ENCODE data around the gene GRAMD1A.
"Not testable (repeated sequence)": the region's sequence is repeated elsewhere in the genome, so short reads cannot be mapped to it uniquely, and the experiment has no call there.

The GRAMD1A gene

DNA sequence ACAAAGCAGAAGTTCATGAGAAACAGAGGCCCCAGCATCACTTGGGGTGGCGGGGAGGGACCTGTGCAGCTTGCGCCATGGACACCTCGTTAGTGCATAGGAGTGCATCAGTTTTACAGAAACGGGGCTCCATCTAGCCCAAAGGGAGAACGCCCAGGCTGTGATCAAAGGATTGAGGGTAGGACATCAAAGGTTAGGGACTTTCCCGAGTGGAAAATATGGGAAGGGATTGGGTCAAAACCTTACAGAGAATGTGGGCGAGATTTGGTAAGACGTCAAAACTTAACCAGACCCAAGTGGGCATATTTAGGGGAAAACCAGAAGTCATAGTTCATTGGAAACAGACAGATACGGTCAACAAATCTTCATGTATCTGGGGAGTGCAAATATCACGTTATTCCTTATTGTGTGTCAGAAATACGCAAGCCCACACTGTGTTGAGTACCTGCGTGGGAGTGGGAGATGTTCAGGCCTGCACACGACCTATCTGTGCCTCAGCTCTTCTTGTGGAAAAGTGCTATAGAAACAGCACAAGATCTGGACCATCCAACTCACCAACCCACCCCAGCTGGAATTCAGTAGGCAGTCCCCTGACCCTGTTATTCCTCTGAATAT, 9.4 kb upstream of the GRAMD1A start:
- Histone ChIP-seq H3K4me1 (ENCODE audit: insufficient read depth, low read length) (peaks cover 3% of the 10 kb centered on the region; the same call in 1 of the 2 replicates), H3K36me3 (ENCODE audit: insufficient read depth, low read length) (no peaks in the 10 kb centered on the region), H3K9ac (ENCODE audit: low read depth, low read length) (no peak overlapping the region), H3K9me3 (ENCODE audit: control insufficient read depth, insufficient read depth, low read length) (no peaks in the 10 kb centered on the region)

DNA sequence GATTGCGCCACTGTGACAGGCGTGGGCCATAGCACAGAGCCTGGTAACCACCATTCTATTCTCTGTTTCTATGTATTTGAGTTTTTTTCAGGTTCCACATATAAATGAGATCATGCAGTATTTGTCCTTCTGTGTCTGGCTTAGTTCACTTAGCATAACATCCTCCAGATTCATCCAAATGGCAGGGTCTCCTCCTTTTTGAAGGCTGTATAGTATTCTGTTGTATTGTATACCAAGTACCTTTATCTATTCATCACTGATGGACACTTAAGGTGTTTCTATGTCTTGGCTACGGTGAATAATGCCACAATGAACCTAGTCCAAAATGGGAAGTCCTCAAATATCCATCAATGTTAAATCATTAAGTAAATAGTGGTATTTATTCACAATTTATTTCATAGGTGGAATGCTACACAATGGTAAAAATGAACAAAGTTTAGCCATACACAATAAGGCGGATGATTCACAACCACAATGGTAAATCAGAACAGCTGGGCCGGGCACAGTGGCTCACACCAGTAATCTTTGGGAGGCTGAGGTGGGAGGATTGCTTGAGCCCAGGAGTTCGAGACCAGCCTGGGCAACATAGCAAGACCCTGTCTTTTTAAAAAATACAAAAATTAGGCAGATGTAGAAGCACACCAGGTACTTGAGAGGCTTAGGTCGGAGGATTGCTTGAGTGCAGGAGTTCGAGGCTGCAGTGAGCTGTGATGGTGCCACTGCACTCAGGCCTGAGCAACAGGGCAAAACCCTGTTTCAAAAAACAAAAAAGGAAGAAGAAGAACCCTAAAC, 8.4 kb upstream of the GRAMD1A start:
- Histone ChIP-seq H3K9me3 (ENCODE audit: control insufficient read depth, insufficient read depth, low read length) (no peaks in the 10 kb centered on the region), H3K4me1 (ENCODE audit: insufficient read depth, low read length) (peaks cover 3% of the 10 kb centered on the region; the same call in 1 of the 2 replicates), H3K9ac (ENCODE audit: low read depth, low read length) (no peak overlapping the region), H3K36me3 (ENCODE audit: insufficient read depth, low read length) (no peaks in the 10 kb centered on the region)

DNA sequence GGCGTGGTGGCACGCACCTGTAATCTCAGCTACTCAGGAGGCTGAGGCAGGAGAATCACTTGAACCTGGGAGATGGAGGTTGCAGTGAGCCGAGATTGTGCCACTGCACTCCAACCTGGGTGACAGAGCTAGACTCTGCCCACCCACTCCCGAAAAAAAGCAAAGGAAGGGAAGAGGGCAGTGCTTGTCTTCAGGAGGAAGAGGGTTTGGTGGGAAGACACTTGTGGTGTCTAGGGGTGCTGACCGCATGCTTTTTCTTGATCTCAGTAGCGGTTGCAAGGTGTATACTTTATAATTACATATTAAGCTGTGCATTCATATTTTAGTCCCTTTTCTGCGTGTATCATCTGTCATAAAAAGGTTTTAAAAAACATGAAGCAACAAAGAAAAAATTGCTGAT, 7.5 kb upstream of the GRAMD1A start:
- H3K36me3 ChIP-seq (ENCODE audit: insufficient read depth, low read length); H3K9ac ChIP-seq (ENCODE audit: low read depth, low read length); H3K9me3 ChIP-seq (ENCODE audit: control insufficient read depth, insufficient read depth, low read length): not testable (repeated sequence)
- H3K4me1 ChIP-seq (ENCODE audit: insufficient read depth, low read length), result peaks cover 11% of the 10 kb centered on the region

DNA sequence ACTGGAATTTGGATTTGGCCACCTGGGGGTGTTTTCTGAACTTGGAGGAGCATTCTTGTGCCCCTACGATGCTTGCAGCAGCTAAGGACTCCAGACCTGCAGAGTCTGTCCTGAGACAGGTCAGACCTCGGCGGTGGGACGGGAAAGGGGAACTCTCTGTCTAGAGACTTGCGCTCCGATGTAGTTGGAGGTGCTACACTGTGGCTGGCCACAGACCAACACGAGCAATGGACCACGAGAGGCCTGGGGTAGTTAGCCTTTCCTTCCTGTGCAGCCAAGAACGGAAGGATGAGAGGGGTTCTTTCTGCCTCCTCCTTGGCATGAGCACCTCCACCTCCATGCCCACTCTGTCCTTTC, 5.9 kb upstream of the GRAMD1A start:
- Histone ChIP-seq H3K9ac (ENCODE audit: low read depth, low read length) (no peak overlapping the region), H3K9me3 (ENCODE audit: control insufficient read depth, insufficient read depth, low read length) (no peaks in the 10 kb centered on the region), H3K4me1 (ENCODE audit: insufficient read depth, low read length) (peaks cover 16% of the 10 kb centered on the region), H3K36me3 (ENCODE audit: insufficient read depth, low read length) (no peaks in the 10 kb centered on the region)

DNA sequence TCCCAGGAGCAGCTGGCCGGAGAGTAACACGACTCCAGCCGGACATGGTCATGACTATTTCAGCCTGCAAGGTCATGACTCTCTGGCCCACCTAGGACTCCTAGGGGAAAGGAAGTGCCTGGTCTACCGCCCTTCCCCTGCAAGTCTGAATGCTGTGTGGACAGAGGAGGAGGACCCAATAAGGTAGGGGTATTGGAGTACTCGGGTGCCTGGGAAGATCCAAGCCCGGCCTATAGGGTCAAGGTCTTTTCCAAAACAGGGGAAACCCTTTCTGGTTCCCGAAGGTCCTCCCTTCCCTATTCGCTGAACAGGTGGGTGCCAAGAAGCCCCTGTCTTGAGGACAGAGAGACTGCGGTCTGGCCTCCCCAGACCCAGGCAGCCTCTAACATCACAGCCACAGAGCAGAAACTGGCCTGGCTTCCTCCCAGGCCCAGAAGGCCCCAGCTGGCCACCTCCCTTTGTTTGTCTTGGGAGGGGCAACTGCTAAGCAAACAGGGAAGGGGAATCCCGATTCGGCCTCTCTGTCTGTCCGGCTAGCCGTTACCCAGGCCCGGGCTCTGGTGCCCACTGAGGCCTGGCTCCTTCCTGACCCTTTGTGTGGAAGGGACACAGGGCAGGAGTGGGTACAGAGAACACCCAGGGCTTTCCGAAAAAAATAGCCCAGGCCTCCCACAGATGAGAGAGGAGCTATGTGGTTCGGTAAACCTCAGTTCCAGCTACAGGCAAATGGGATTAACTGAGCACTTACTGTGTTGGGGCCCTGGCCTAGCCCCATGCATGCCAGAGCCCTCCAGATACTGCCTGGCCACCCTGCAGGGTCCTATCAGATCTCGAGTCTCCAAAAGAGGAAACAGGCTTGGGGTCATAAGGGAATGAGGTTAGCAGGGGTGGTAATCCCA, 5.2 kb upstream of the GRAMD1A start:
- Histone ChIP-seq H3K4me1 (ENCODE audit: insufficient read depth, low read length) (peaks cover 16% of the 10 kb centered on the region), H3K9ac (ENCODE audit: low read depth, low read length) (no peak overlapping the region), H3K36me3 (ENCODE audit: insufficient read depth, low read length) (no peaks in the 10 kb centered on the region), H3K9me3 (ENCODE audit: control insufficient read depth, insufficient read depth, low read length) (no peaks in the 10 kb centered on the region)

DNA sequence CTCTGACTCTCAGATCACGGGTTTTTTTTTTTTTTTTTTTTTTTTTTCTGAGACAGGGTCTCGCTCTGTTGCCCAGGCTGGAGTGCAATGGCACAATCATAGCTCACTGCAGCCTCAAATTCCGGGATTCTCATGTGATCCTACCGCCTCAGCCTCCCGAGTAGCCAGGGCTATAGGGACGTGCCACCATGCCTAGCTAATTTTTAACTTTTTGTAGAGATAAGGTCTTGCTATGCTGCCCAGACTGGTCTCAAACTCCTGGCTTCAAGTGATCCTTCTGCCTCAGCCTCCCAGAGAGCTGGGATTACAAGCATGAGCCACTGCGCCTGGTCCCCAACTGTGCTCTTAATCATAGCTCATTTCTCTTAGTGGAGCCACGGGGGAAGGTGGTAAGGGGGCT, 4.6 kb upstream of the GRAMD1A start:
- no peaks in the 10 kb centered on the region for H3K36me3 ChIP-seq (ENCODE audit: insufficient read depth, low read length)
- H3K9me3 ChIP-seq (ENCODE audit: control insufficient read depth, insufficient read depth, low read length), result no peaks in the 10 kb centered on the region
- no peak overlapping the region for H3K9ac ChIP-seq (ENCODE audit: low read depth, low read length)
- peaks cover 16% of the 10 kb centered on the region for H3K4me1 ChIP-seq (ENCODE audit: insufficient read depth, low read length)

DNA sequence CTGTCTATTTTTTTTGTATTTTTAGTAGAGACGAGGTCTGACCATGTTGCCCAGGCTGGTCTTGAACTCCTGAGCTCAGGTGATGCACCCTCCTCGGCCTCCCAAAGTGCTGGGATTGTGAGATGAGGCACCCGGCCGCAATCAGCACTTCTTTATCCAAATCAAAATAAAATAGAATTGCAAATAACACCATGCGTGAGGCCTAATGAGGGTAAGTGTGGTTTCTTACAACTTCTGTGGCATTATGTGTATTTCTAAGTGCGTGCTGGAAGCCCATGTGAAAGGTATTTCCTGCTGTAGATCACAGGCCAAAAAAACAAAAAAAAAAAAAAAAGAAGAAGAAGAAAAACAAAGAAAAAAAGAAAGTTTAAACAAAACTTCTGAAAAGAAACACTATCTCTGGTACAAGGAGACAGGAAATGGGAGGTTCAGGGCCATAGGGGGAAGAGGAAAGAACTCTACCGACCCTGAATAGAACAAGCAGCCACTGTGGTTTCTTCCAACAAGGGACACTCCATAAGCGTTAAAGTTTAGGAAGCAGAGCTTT, 3.0 kb upstream of the GRAMD1A start:
- H3K9ac ChIP-seq (ENCODE audit: low read depth, low read length), result no peak overlapping the region
- no peaks in the 10 kb centered on the region for H3K9me3 ChIP-seq (ENCODE audit: control insufficient read depth, insufficient read depth, low read length)
- peaks cover 20% of the 10 kb centered on the region for H3K4me1 ChIP-seq (ENCODE audit: insufficient read depth, low read length)
- no peaks in the 10 kb centered on the region for H3K36me3 ChIP-seq (ENCODE audit: insufficient read depth, low read length)

DNA sequence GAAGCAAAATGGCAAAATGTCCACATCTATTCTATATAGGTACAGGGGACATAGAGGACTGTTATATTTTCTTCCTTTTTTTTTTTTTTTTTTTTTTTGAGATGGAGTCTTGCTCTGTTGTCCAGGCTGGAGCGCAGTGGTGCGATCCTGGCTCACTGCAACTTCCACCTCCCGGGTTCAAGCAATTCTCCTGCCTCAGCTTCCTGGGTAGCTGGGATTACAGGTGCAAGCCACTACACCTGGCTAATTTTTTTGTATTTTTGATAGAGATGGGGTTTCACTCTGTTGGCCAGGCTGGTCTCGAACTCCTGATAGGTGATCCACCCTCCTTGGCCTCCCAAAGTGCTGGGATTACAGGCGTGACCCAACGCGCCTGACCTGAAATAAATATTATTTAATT, 1.9 kb upstream of the GRAMD1A start:
- not testable (repeated sequence) for H3K36me3 ChIP-seq (ENCODE audit: insufficient read depth, low read length); H3K9ac ChIP-seq (ENCODE audit: low read depth, low read length); H3K9me3 ChIP-seq (ENCODE audit: control insufficient read depth, insufficient read depth, low read length)
- peaks cover 26% of the 10 kb centered on the region for H3K4me1 ChIP-seq (ENCODE audit: insufficient read depth, low read length)

DNA sequence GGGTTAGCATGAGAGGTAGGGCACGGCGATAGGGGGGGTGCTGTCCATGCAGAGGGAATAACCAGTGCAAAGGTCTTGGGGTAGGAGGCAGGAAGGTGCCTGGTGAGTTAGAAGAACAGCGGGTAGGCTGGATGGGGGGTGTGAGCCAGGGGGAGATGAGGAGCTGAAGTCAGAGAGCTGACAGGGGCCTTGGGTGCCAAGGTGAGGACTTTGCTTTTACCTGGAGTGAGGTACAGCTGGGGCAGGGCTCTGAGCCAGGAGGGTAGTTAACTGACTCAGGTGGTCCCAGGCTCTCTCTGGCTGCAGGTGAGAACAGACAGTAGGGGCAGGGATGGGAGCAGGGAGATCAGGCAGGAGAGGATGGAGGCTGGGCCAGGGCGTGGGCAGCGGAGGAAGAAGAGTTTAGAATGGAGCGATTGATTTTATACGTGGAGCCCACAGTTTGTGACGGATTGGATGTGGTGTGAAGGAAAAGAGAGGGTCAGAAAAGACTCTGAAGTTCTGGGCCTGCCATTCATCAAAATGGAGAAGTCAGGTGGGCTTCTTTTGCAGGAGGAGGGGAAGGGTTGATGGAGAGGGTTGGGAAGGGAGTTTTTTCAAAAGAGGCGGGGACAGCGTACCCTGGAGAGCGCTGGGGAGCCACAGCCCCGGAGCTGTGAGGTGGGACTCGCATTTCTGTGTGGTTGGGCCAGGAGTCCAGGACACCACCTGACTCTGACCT, 1.2 kb upstream of the GRAMD1A start:
- peak overlapping the region; percentile 97 for H3K9ac ChIP-seq (ENCODE audit: low read depth, low read length)
- H3K9me3 ChIP-seq (ENCODE audit: control insufficient read depth, insufficient read depth, low read length), result no peaks in the 10 kb centered on the region
- H3K4me1 ChIP-seq (ENCODE audit: insufficient read depth, low read length), result peaks cover 32% of the 10 kb centered on the region
- H3K36me3 ChIP-seq (ENCODE audit: insufficient read depth, low read length), result no peaks in the 10 kb centered on the region

DNA sequence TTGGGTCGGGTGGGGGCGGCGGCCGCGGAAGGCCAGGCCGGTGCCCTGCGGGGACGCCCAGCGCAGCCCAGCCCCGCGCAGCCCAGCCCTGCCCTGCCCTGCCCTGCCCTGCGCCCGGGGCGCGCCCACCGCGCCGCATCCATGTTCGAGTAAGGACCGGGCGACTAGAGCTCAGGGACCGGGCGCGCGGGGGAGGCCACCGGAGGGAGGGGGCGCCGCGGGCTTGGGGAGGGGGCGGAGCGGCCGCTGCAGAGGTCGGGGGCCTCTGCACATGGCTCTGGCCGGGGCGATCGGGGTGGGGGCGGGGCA, 169 bp downstream of the GRAMD1A start:
- H3K36me3 ChIP-seq (ENCODE audit: insufficient read depth, low read length), result no peaks in the 10 kb centered on the region
- no peaks in the 10 kb centered on the region for H3K9me3 ChIP-seq (ENCODE audit: control insufficient read depth, insufficient read depth, low read length)
- peaks cover 33% of the 10 kb centered on the region for H3K4me1 ChIP-seq (ENCODE audit: insufficient read depth, low read length)
- H3K9ac ChIP-seq (ENCODE audit: low read depth, low read length), result peak overlapping the region; percentile 54

DNA sequence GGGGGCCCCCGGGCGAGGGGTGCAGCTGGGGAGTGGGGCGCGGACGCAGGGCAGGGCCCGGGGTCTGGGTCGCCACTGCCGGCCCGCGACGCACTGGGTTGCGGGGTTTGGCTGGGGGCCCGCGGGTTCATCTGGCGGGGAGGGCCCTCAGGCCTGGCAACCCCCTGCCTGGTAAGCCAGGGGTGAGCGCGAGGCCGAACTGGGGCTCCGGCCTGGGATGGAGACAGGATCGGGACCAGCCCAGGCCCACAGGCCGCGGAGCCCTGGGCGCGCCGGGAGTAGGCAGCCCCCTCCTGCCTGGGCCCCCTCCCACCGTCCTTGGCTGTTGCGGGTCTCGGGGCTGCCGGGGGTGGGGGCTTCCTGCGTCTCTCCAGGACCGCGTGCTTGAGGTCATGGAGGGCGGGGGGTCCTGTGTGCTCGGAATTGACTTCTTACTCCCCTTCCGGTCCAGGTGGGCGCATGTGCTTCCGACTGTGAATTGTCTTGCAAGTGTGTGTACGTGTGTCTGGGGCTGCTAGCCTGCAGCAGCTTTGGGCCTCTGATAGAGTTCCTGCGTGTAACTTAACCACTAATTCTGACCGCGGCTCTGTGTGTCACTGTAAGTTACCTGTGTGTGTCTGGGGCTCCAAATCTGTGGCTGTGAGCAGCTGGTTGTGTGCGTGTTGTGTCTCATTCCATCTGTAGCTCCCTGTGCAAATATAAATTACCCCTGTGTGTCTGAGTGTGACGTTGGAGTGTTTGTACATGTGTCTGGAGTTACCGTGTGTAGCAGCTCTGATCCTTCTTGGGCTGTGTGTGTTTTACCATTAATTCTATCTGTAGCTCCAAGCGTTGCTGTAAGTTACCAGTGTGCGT, 751 bp downstream of the GRAMD1A start:
- Histone ChIP-seq H3K4me1 (ENCODE audit: insufficient read depth, low read length) (peaks cover 33% of the 10 kb centered on the region), H3K9me3 (ENCODE audit: control insufficient read depth, insufficient read depth, low read length) (no peaks in the 10 kb centered on the region), H3K36me3 (ENCODE audit: insufficient read depth, low read length) (peaks cover 4% of the 10 kb centered on the region), H3K9ac (ENCODE audit: low read depth, low read length) (peak overlapping the region; percentile 54)

DNA sequence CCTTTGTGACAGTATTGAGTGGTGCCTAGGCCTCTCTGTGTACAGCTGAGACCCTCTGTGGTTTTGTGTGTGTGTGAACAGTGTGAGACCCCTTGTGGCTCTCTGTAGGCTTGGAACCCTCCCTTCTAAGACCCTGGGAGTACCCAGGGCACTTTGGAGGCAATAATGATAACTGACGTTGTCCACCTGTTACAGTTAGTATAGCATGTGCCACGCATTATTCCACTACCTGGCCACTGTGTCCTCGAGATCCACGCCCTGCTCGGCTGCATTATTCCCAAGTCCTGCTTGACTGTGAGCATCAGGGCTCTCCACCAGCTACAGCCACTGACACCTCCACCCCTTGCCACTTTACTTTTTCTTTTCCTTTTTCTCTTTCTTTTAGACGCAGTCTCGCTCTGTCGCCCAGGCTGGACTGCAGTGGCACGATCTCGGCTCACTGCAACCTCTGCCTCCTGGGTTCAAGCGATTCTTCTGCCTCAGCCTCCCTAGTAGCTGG, 2.0 kb downstream of the GRAMD1A start:
- Histone ChIP-seq H3K9ac (ENCODE audit: low read depth, low read length) (peak overlapping the region; percentile 27; the same call in 1 of the 2 replicates), H3K36me3 (ENCODE audit: insufficient read depth, low read length) (peaks cover 8% of the 10 kb centered on the region), H3K4me1 (ENCODE audit: insufficient read depth, low read length) (peaks cover 27% of the 10 kb centered on the region), H3K9me3 (ENCODE audit: control insufficient read depth, insufficient read depth, low read length) (no peaks in the 10 kb centered on the region)

DNA sequence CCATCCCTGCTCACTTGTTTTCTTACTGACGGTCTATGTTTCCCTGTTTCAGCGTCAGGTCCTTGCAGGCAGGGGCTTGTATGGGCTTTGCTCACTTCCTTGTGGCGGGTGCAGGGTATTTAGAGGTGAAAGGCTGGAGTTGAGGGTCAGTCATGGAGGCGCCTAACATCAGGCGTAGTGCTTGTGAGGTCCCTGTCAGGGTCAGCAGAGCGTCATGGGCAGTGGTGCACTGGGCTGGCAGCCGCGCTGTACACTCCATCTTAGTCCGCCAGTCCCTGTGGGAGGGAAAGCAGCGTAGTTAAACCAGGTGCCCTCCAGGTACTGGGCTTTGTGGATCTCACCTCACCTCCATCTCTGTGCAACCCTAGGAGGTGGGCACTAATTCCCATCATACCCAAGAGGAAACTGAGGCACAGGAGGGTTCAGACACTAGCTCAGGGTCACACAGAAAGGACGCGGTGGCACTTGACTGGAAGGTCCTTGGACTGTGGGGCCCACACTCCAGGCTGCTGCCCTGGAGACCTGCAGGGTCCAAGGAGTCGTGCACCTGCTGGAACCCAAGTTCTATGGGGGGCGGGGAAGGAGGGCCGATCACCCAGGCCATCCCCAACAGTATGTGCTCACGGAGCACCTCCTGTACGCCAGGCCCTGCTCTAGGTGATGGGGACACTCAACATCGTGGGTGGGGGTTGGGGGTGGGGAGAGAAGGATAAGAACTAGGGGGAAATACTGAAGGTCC, 4.6 kb downstream of the GRAMD1A start:
- H3K9ac ChIP-seq (ENCODE audit: low read depth, low read length), result no peak overlapping the region
- H3K36me3 ChIP-seq (ENCODE audit: insufficient read depth, low read length), result peaks cover 15% of the 10 kb centered on the region
- H3K4me1 ChIP-seq (ENCODE audit: insufficient read depth, low read length), result peaks cover 17% of the 10 kb centered on the region
- no peaks in the 10 kb centered on the region for H3K9me3 ChIP-seq (ENCODE audit: control insufficient read depth, insufficient read depth, low read length)

All from ES-I3 (cell line).